ENCODE data around the gene PRKG1. TPM values are rescaled to one million over a fixed set of nuclear protein-coding genes. Genes with fewer than 3 reads are reported as not detected.

The PRKG1 gene
- total RNA-seq, 1 donor from 2014 or later = 17.9 TPM

- Histone ChIP-seq H3K27me3 (no peaks in the 10 kb centered on the region), H3K9me3 (no peaks in the 10 kb centered on the region), H3K4me1 (peaks cover 19% of the 10 kb centered on the region), H3K4me3 (no peak overlapping the region), H3K27ac (no peak overlapping the region), H3K36me3 (no peaks in the 10 kb centered on the region)
- DNase-seq (ENCODE audit: extremely low spot score in 2 of 2) = no peak
- no peak for TF ChIP-seq POLR2A (IDR thresholded peaks at IDR 0.05)
- no peak for TF ChIP-seq CTCF (IDR thresholded peaks at IDR 0.05)
- no peak for TF ChIP-seq POLR2AphosphoS5 (IDR thresholded peaks at IDR 0.05; ENCODE audit: insufficient read depth in 1 of 2, low read depth in 1 of 2)
- intact Hi-C loops (cut with DNase I) = no loop called here
Measured at GRCh38 chr10:51654918-51655317, 580.6 kb downstream of the PRKG1 start.

GRCh38 chr10:51656503-51656902, 582.2 kb downstream of the PRKG1 start:
- intact Hi-C loops (cut with DNase I) = no loop called here
- no peaks in the 10 kb centered on the region for H3K36me3 ChIP-seq
- H3K4me1 ChIP-seq = peaks cover 19% of the 10 kb centered on the region
- H3K9me3 ChIP-seq = no peaks in the 10 kb centered on the region
- DNase-seq (ENCODE audit: extremely low spot score in 2 of 2) = no peak
- no peak overlapping the region for H3K27ac ChIP-seq
- no peaks in the 10 kb centered on the region for H3K27me3 ChIP-seq
- TF ChIP-seq POLR2A (IDR thresholded peaks at IDR 0.05) (no peak), CTCF (IDR thresholded peaks at IDR 0.05) (no peak)
- H3K4me3 ChIP-seq = no peak overlapping the region

- peaks cover 19% of the 10 kb centered on the region for H3K4me1 ChIP-seq
- no peaks in the 10 kb centered on the region for H3K36me3 ChIP-seq
- no peak overlapping the region for H3K27ac ChIP-seq
- no peak overlapping the region for H3K4me3 ChIP-seq
- no peak for DNase-seq (ENCODE audit: extremely low spot score in 2 of 2)
- H3K27me3 ChIP-seq = no peaks in the 10 kb centered on the region
- intact Hi-C loops (cut with DNase I) = no loop called here
- no peaks in the 10 kb centered on the region for H3K9me3 ChIP-seq
- no peak for TF ChIP-seq POLR2A (IDR thresholded peaks at IDR 0.05)
- no peak for TF ChIP-seq POLR2AphosphoS5 (IDR thresholded peaks at IDR 0.05; ENCODE audit: insufficient read depth in 1 of 2, low read depth in 1 of 2)
- no peak for TF ChIP-seq CTCF (IDR thresholded peaks at IDR 0.05)
Measured at GRCh38 chr10:51658000-51658399, 583.7 kb downstream of the PRKG1 start.

- Histone ChIP-seq H3K4me1 (peaks cover 10% of the 10 kb centered on the region), H3K27ac (no peak overlapping the region), H3K36me3 (no peaks in the 10 kb centered on the region), H3K4me3 (no peak overlapping the region), H3K27me3 (no peaks in the 10 kb centered on the region), H3K9me3 (no peaks in the 10 kb centered on the region)
- intact Hi-C loops (cut with DNase I) = no loop called here
- no peak for DNase-seq (ENCODE audit: extremely low spot score in 2 of 2)
- TF ChIP-seq POLR2A (IDR thresholded peaks at IDR 0.05) (no peak), CTCF (IDR thresholded peaks at IDR 0.05) (no peak), POLR2AphosphoS5 (IDR thresholded peaks at IDR 0.05; ENCODE audit: insufficient read depth in 1 of 2, low read depth in 1 of 2) (no peak)
Measured at GRCh38 chr10:51659344-51659743, 585.1 kb downstream of the PRKG1 start.

GRCh38 chr10:51663086-51663485, 588.8 kb downstream of the PRKG1 start:
- Histone ChIP-seq H3K4me1 (peaks cover 11% of the 10 kb centered on the region), H3K27me3 (no peaks in the 10 kb centered on the region), H3K36me3 (no peaks in the 10 kb centered on the region), H3K9me3 (no peaks in the 10 kb centered on the region), H3K4me3 (no peak overlapping the region), H3K27ac (no peak overlapping the region)
- DNase-seq (ENCODE audit: extremely low spot score in 2 of 2) = no peak
- intact Hi-C loops (cut with DNase I) = no loop called here
- no peak for TF ChIP-seq POLR2AphosphoS5 (IDR thresholded peaks at IDR 0.05; ENCODE audit: insufficient read depth in 1 of 2, low read depth in 1 of 2)
- no peak for TF ChIP-seq CTCF (IDR thresholded peaks at IDR 0.05)
- TF ChIP-seq POLR2A (IDR thresholded peaks at IDR 0.05) = no peak
